ENCODE results near the gene ARHGEF18.
"Not testable (repeated sequence)": the region's sequence is repeated elsewhere in the genome, so short reads cannot be mapped to it uniquely, and the experiment has no call there.

ARHGEF18 gene

GRCh38 chr19:7348587-7349230 lies at the start of gene ARHGEF18:
Gene ARHGEF18, plus strand, starts transcription at chr19:7348937. Its CDS starts 13,954 bp downstream, at chr19:7362891.
- DNase-seq (ENCODE audit: low spot score) = no peak

DNA sequence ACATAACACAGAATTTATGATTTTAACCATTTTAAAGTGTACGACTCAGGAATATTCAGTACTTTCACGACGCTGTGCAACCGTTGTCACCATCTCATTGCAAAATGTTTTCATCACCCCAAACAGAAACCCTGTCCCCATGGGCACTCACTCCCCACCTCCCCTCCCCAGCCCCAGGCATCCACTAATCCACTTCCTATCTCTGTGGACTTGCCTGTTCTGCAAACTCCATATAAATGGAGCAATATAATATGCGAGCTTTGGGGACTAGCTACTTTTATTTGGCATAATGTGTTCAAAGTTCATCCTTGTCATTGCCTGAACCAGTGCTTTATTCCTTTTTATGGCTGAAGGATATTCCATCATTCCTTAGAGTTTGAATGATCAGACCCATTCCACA lies 47.2 kb upstream of the ARHGEF18 start:
- no peak for DNase-seq (ENCODE audit: low spot score)

GRCh38 chr19:7303470-7303869 lies 45.3 kb upstream of the ARHGEF18 start:
- DNase-seq (ENCODE audit: low spot score) = no peak

DNA sequence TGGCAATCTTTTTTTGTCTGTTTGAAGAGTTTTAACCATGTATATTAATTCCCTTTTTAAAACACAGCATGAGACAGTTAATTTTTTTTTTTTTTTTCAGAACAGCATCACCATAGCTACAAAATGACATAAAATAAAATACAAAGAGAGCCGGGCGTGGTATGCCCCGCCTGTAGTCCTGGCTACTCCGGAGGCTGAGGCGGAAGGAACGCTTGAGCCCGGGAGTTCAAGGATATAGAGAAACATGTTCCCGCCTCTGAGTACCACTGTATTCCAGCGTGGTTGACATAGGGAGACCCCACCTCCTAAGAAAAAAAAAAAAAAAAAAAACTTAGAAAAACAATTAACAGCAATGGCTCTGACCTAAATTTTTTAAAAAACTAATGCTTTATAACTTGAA lies 44.5 kb upstream of the ARHGEF18 start:
- no peak for DNase-seq (ENCODE audit: low spot score)

DNA sequence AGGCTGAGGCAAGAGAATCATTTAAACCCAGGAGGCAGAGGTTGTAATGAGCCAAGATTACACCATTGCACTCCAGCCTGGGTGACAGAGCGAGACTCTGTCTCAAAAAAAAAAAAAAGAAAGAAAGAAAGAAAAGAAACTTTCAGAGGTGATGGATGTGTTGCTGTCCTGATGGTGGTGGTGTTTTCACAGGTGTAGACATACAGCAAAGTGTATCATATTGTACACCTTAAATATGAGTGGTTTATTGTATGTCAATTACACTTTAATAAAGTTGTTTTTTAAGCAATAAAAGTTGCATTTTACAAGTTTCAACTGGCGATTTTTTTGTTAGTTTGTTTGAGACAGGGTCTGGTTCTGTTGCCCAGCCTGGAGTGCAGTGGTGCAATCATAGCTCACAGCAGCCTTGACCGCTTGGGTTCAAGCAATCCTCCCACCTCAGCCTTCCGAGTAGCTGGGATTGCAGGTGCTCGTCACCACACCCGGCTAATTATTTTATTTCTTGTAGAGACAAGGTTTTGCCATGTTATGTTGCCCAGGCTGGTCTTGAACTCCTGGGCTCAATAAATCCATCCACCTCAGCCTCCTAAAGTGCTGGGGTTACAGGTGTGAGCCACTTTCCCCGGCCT lies 41.0 kb upstream of the ARHGEF18 start:
- DNase-seq (ENCODE audit: low spot score) = no peak

DNA sequence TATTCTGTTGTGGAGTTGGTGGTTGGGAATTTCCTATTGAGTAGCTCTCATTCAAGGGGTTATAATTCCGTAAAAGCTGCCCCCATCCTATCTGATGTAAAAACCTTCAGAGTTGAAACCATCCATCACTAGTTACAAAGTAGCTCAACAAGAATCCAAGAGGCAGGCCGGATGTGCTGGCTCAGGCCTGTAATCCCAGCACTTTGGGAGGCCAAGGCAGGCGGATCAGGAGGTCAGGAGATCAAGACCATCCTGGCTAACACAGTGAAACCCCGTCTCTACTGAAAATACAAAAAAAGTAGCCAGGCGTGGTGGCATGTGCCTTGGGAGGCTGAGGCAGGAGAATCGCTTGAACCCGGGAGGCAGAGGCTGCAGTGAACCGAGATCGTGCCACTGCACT lies 40.4 kb upstream of the ARHGEF18 start:
- DNase-seq (ENCODE audit: low spot score) = not testable (repeated sequence)

DNA sequence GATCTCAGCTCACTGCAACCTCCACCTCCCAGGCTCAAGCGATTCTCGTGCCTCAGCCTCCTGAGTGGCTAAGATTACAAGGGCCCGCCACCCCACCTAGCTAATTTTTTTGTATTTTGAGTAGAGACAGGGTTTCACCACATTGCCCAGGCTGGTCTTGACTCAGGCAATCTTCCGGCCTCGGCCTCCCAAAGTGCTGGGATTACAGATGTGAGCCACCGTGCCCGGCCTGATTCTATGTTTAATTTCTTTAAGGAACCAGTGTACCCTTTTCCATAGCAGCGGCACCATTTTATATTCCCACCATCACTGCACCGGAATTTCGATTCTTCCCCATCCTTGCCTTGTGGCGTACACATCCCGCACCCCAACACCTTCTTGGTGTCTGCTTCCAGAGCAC lies 36.8 kb upstream of the ARHGEF18 start:
- no peak for DNase-seq (ENCODE audit: low spot score)

- no peak for DNase-seq (ENCODE audit: low spot score)
Measured at GRCh38 chr19:7312816-7313215, 35.9 kb upstream of the ARHGEF18 start.

- DNase-seq (ENCODE audit: low spot score) = no peak
Measured at GRCh38 chr19:7318176-7318575, 30.6 kb upstream of the ARHGEF18 start.

DNA sequence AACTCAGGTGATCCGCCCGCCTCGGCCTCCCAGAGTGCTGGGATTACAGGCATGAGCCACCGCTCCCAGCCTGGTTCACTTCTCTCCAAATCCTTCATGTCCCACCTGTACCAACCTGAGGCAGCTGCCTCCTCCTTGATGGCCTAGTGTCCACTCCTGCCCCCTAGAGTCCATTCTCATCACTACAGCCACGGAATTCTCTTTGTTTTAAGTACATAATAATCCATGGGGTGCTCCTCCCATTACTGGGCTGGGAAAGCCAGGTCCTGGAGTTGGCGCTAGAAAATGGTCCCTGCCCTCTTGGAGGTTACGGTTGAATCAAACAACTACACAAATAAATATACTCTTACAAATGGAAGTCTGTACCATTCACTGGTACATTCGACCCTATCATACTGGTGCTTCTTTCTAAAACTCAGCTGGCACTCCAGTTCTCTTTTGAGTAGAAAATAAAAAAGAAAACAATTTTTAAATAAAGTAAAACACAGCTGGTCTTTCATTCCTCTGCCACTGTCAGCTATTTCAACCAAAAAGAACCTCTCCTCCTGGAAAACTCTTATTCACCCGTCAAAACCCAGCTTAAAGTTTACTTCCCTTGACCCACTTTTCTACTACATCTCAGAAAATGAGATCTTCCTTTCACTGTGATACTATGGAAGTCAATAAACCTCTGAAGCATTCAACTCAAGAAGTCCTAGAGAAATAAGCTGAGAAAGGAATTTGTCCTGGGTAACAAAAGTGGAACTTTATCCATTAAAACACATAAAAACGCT lies 22.4 kb upstream of the ARHGEF18 start:
- DNase-seq (ENCODE audit: low spot score) = no peak

- no peak for DNase-seq (ENCODE audit: low spot score)
Measured at GRCh38 chr19:7327802-7328201, 20.9 kb upstream of the ARHGEF18 start.

GRCh38 chr19:7328647-7329046 lies 20.1 kb upstream of the ARHGEF18 start:
- DNase-seq (ENCODE audit: low spot score) = no peak

DNA sequence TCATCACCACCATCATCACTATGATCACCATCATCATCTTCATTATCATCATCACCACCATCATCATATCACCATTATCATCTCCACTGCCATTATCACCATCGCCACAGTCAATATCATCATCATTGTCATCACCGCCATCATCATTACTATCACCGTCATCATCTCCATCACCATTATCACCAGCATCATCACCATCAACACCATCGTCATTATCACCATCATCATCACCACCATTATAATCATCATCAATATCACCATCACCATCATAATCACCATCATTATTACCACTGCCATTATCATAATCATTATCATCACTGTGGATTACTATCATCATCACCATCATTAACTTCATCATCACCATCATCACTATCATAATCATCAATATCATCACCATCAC lies 17.3 kb upstream of the ARHGEF18 start:
- DNase-seq (ENCODE audit: low spot score) = no peak

GRCh38 chr19:7333198-7334118 lies 15.3 kb upstream of the ARHGEF18 start:
- no peak for DNase-seq (ENCODE audit: low spot score)

- no peak for DNase-seq (ENCODE audit: low spot score)
Measured at GRCh38 chr19:7336321-7336973, 12.3 kb upstream of the ARHGEF18 start.

- DNase-seq (ENCODE audit: low spot score) = no peak
Measured at GRCh38 chr19:7337380-7338194, 11.2 kb upstream of the ARHGEF18 start.

DNA sequence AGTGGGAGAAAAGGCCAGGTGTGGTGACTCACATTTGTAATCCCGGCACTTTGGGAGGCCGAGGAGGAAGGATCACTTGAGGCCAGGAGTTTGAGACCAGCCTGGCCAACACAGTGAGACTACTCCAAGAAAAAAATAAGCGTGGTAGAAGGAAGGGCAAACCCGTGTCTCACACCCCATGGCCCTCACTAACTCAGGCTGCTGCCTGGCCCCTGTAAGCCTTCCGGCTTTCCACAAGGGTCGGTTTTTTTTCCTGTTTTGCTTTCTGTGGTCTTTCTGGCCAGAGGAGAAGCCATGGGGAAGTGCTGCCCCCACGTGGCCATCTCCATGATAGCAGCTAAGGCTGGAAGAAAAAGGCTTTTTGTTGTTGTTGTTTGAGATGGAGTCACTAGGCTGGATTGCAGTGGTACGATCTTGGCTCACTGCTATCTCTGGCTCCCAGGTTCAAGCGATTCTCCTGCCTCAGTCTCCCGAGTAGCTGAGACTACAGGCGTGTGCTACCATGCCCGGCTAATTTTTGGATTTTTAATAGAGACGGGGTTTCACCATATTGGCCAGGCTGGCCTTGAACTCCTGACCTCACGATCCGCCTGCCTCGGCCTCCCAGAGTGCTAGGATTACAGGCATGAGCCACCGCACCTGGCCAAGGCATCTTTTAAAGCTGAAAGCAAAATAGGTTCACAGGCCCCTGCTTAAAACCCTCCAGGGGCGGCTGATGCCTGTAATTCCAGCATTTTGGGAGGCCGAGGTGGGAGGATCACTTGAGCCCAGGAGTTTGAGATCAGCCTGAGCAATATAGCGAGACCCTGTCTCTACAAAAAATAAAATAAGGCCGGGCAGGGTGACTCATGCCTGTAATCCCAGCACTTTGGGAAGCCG lies 7.5 kb upstream of the ARHGEF18 start:
- peak; percentile 70 for DNase-seq (ENCODE audit: low spot score)

DNA sequence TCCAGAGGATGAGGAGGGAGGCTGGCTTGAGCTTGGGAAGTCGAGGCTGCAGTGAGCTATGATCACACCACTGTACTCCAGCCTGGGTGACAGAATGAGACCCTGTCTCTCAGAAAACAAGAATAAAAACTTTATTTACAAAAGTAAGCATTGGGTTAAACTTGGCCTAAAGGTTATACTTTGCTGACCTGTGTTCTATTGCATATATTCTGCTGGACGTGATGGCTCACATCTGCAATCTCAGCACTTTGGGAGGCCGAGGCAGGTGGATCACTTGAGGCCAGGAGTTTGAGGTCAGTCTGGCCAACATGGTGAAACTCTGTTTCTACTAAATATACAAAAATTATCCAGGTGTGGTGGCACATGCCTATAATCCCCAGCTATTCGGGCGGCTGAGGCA lies 6.6 kb upstream of the ARHGEF18 start:
- no peak for DNase-seq (ENCODE audit: low spot score)

- no peak for DNase-seq (ENCODE audit: low spot score)
Measured at GRCh38 chr19:7346488-7346971, 2.2 kb upstream of the ARHGEF18 start.

DNA sequence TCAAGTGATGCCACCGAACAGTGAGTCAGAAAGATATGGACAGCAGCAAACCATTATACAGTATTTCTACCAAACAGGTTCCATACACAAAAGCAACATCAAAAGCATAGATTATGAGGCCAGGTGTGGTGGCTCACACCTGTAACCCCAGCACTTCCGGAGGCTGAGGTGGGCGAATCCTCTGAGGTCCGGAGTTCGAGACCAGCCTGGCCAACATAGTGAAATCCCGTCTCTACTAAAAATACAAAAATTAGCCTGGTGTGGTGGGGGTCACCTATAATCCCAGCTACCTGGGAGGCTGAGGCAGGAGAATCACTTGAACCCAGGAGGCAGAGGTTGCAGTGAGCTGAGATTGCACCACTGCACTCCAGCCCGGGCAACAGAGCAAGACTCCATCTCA lies 1.7 kb upstream of the ARHGEF18 start:
- DNase-seq (ENCODE audit: low spot score) = not testable (repeated sequence)
